ENCODE results near the gene CCDC54.

The CCDC54 gene

DNA sequence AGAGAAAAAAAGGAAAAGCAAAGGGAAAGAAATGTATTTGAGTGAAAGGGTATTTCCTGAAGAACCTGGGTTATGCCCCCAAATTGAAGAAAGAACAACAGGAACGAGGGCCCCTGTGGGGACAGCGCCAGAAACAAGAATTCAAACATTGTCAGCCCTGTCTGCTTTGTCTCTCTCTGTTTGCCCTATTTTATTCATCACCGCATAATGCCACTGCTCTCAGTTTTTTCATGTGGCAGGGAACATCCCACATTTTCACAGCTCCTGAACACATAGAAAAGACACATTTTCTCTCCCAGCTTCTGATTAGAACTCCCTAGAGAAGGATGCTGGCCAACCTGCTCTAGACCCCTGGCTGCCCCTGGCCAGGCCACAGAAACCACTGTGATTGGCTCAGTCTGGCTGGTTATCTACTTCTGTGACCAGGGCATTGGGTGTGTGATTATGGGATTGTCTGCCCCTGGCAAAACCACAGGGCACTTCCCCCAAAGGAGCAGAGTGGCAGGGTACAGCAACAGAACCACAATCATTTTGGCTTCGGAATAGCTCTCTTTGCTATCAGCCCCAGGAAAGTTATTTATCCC lies 31.3 kb upstream of the CCDC54 start:
- Histone ChIP-seq H3K27ac (no peak overlapping the region), H2AFZ (no peak overlapping the region), H3K4me3 (ENCODE audit: low read depth, low read length) (no peak overlapping the region), H3K9me3 (ENCODE audit: control insufficient read depth, low read length) (no peaks in the 10 kb centered on the region), H3K9ac (no peak overlapping the region), H3K4me1 (no peaks in the 10 kb centered on the region), H3K36me3 (ENCODE audit: control insufficient read depth, insufficient read depth, low read length) (no peaks in the 10 kb centered on the region), H3K27me3 (ENCODE audit: control insufficient read depth, insufficient read depth, low read length) (no peaks in the 10 kb centered on the region), H3K4me2 (ENCODE audit: low read length) (no peak overlapping the region), H3K79me2 (peaks cover 3% of the 10 kb centered on the region)
- TF ChIP-seq, protein P1, sequence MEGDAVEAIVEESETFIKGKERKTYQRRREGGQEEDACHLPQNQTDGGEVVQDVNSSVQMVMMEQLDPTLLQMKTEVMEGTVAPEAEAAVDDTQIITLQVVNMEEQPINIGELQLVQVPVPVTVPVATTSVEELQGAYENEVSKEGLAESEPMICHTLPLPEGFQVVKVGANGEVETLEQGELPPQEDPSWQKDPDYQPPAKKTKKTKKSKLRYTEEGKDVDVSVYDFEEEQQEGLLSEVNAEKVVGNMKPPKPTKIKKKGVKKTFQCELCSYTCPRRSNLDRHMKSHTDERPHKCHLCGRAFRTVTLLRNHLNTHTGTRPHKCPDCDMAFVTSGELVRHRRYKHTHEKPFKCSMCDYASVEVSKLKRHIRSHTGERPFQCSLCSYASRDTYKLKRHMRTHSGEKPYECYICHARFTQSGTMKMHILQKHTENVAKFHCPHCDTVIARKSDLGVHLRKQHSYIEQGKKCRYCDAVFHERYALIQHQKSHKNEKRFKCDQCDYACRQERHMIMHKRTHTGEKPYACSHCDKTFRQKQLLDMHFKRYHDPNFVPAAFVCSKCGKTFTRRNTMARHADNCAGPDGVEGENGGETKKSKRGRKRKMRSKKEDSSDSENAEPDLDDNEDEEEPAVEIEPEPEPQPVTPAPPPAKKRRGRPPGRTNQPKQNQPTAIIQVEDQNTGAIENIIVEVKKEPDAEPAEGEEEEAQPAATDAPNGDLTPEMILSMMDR (IDR thresholded peaks at IDR 0.05), result no peak

DNA sequence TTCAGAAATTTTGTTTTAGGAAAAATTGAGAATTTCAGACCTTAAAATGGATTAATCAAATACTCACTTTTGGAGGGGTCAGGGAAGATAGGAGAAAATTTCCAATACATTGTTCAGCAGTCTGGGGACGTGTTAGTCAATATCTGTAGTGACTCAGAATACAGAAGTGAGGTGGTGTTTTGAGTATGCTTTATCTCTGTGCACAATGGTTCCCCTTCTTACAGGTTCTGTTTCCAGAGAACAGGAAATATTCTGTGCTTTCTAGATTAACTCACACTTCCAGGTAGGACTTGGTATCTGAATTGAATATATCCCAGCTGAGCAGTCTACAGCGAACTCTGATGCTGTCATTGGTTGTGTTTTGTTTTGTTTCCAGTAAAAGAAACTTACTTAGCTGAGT lies 30.7 kb upstream of the CCDC54 start:
- Histone ChIP-seq H3K4me3 (ENCODE audit: low read depth, low read length) (no peak overlapping the region), H3K4me2 (ENCODE audit: low read length) (no peak overlapping the region), H3K9me3 (ENCODE audit: control insufficient read depth, low read length) (no peaks in the 10 kb centered on the region), H3K4me1 (no peaks in the 10 kb centered on the region), H3K9ac (no peak overlapping the region), H2AFZ (no peak overlapping the region), H3K27ac (no peak overlapping the region), H3K79me2 (peaks cover 3% of the 10 kb centered on the region), H3K27me3 (ENCODE audit: control insufficient read depth, insufficient read depth, low read length) (no peaks in the 10 kb centered on the region), H3K36me3 (ENCODE audit: control insufficient read depth, insufficient read depth, low read length) (no peaks in the 10 kb centered on the region)
- TF ChIP-seq, protein P1 (IDR thresholded peaks at IDR 0.05), result no peak

DNA sequence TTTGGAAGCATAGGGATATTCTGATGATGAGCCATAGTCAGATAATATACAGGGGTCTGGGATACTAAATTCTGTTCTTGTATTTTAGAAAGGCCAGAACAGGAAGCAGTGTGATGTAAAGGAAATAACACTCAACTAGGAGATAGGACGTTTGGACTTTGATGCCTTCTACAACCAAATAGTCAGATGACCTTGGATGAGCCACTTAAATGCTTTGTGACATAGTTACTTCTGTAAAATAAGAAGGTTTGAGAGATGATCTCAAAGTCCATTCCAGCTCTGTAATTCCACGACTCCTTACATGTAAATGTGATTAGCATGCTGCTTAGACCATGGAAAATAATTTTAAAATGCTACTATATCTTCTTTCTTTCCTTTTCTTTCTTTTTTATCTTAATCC lies 29.5 kb upstream of the CCDC54 start:
- H3K4me2 ChIP-seq (ENCODE audit: low read length), result no peak overlapping the region
- H3K79me2 ChIP-seq, result peaks cover 3% of the 10 kb centered on the region
- no peak overlapping the region for H3K27ac ChIP-seq
- H3K9ac ChIP-seq, result no peak overlapping the region
- no peak overlapping the region for H3K4me3 ChIP-seq (ENCODE audit: low read depth, low read length)
- no peaks in the 10 kb centered on the region for H3K27me3 ChIP-seq (ENCODE audit: control insufficient read depth, insufficient read depth, low read length)
- no peak overlapping the region for H2AFZ ChIP-seq
- H3K36me3 ChIP-seq (ENCODE audit: control insufficient read depth, insufficient read depth, low read length), result no peaks in the 10 kb centered on the region
- H3K9me3 ChIP-seq (ENCODE audit: control insufficient read depth, low read length), result no peaks in the 10 kb centered on the region
- no peaks in the 10 kb centered on the region for H3K4me1 ChIP-seq
- TF ChIP-seq, protein P1 (IDR thresholded peaks at IDR 0.05), result no peak

DNA sequence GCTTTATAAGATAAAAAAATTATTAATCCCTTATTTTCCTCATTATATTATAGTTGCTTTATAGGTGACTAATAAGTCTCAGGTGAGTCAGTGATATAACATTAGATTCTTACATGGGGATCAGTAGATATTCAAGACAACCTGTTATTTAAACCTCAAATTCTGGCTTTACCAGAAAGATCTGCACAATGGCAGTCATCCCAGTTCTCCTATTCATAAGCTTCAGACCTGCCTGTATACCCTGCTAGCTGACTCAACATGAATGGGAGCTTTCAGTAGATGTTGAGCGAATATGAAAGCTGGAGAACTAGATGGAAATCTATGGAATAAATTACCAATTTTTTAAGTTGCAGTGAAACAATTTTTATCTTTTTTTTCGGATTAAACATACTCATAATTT lies 20.5 kb upstream of the CCDC54 start:
- H3K4me2 ChIP-seq (ENCODE audit: low read length), result no peak overlapping the region
- no peaks in the 10 kb centered on the region for H3K9me3 ChIP-seq (ENCODE audit: control insufficient read depth, low read length)
- H3K79me2 ChIP-seq, result peaks cover 8% of the 10 kb centered on the region
- no peaks in the 10 kb centered on the region for H3K27me3 ChIP-seq (ENCODE audit: control insufficient read depth, insufficient read depth, low read length)
- no peak overlapping the region for H3K9ac ChIP-seq
- H3K4me3 ChIP-seq (ENCODE audit: low read depth, low read length), result no peak overlapping the region
- H3K4me1 ChIP-seq, result no peaks in the 10 kb centered on the region
- TF ChIP-seq, protein P1 (IDR thresholded peaks at IDR 0.05), result no peak
- H2AFZ ChIP-seq, result no peak overlapping the region
- H3K27ac ChIP-seq, result no peak overlapping the region
- no peaks in the 10 kb centered on the region for H3K36me3 ChIP-seq (ENCODE audit: control insufficient read depth, insufficient read depth, low read length)

DNA sequence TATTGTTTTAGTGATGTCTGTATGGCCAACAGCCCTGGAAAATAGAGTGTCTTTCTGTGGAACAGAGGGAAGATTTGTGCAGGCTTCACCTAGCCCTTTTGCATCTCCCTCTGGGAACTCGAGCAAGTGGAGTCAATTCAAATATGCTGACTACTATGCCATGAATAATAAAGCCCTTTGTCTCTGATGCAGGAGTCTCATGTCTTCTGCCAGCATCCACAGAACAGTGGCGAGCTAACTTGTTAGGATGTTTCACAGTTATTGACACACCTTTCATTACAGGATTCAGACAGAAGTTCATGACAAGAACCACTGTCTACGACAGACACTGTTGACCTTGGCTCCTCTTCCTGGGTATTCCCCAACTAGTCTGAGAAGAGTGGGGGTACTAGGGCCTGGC lies 15.6 kb upstream of the CCDC54 start:
- Histone ChIP-seq H3K79me2 (peaks cover 8% of the 10 kb centered on the region), H2AFZ (no peak overlapping the region), H3K9ac (no peak overlapping the region), H3K27ac (no peak overlapping the region), H3K4me1 (no peaks in the 10 kb centered on the region), H3K9me3 (ENCODE audit: control insufficient read depth, low read length) (no peaks in the 10 kb centered on the region), H3K36me3 (ENCODE audit: control insufficient read depth, insufficient read depth, low read length) (no peaks in the 10 kb centered on the region), H3K4me2 (ENCODE audit: low read length) (no peak overlapping the region), H3K27me3 (ENCODE audit: control insufficient read depth, insufficient read depth, low read length) (no peaks in the 10 kb centered on the region), H3K4me3 (ENCODE audit: low read depth, low read length) (no peak overlapping the region)
- TF ChIP-seq, protein P1 (IDR thresholded peaks at IDR 0.05), result no peak

All from parathyroid adenoma (tissue), 2 donors.